A549 (cell line): ENCODE results near the gene TANK. TPM values are rescaled to one million over a fixed set of nuclear protein-coding genes. Genes with fewer than 3 reads are reported as not detected.

Experiments
- ATAC-seq, 2 experiments: fragments of 200-7000 bp in 1 of 2; fragments of >200 bp in 1 of 2; cut with Nextera tagmentation in 1 of 2; cut with Tn5 transposase in 1 of 2; 3 replicates each; pipeline versions ENCODE4 v1.8.0 to v1.9.1; 2018 to 2020; ENCODE audit warnings: mild to moderate bottlenecking in 1 of 2, moderate library complexity in 1 of 2
- CTCF ChIA-PET: fragments of 300-600 bp; sonication (Branson Sonifier 250); formaldehyde crosslinking; extraction: SDS; loops from one replicate; lab custom pipeline; 2021; ENCODE audit warnings: antibody characterized with exemption, inconsistent platforms; lab: Yijun Ruan, JAX
- POLR2A ChIA-PET: fragments of 350-600 bp; formaldehyde crosslinking; extraction: SDS; loops from one replicate; lab custom pipeline; 2021; ENCODE audit warnings: antibody characterized with exemption, inconsistent platforms; lab: Yijun Ruan, JAX
- DNase-seq, 2 experiments: peaks; one replicate each; pipeline versions ENCODE4 v3.0.0 to v3.0.0-alpha.2; 2011 to 2016; ENCODE audit warnings: low read depth in 1 of 2, low spot score in 1 of 2
- FAIRE-seq: peaks from 2 replicates; lab custom pipeline; 2011; peaks lifted over from hg19 to GRCh38; lab: Jason Lieb, UNC
- H3K27ac ChIP-seq, 2 experiments: fragments of >200 bp; sonication (Bioruptor Twin); formaldehyde crosslinking; 3 replicates each; pipeline ENCODE4 v1.5.1; 2016 to 2017
- H3K4me1 ChIP-seq: fragments of >200 bp; sonication (Bioruptor Twin); formaldehyde crosslinking; 3 replicates; pipeline ENCODE4 v1.6.1; 2016
- H3K4me2 ChIP-seq: fragments of >200 bp; sonication (Bioruptor Twin); formaldehyde crosslinking; 3 replicates; pipeline ENCODE4 v1.6.1; 2016
- H3K4me3 ChIP-seq: fragments of >200 bp; sonication (Bioruptor Twin); formaldehyde crosslinking; 3 replicates; pipeline ENCODE4 v1.5.1; 2016
- H3K9me3 ChIP-seq: fragments of >200 bp; sonication (Bioruptor Twin); formaldehyde crosslinking; 3 replicates; pipeline ENCODE4 v1.6.1; 2016
- ATOH8 ChIP-seq: fragments of 250-450 bp; sonication (Bioruptor Pico); IDR thresholded peaks from 2 replicates; pipeline ENCODE4 v1.5.0; 2020; ENCODE audit warnings: low read depth, mild to moderate bottlenecking, moderate library complexity
- BHLHE40 ChIP-seq: IDR thresholded peaks from 2 replicates; pipeline ENCODE4 v1.6.1; 2012; ENCODE audit warnings: low read depth, low read length, inconsistent platforms
- CBX2 ChIP-seq: fragments of 200-600 bp; sonication (generic); IDR thresholded peaks from 2 replicates; pipeline ENCODE4 v1.6.1; 2016; ENCODE audit warnings: low read depth, mild to moderate bottlenecking, borderline replicate concordance
- CBX8 ChIP-seq: fragments of 200-600 bp; sonication (generic); IDR thresholded peaks from 2 replicates; pipeline ENCODE4 v1.6.1; 2016
- CEBPB ChIP-seq, 2 experiments: fragments of >200 bp in 1 of 2; sonication (Bioruptor Twin) in 1 of 2; formaldehyde crosslinking in 1 of 2; IDR thresholded peaks; 2 replicates each; pipeline ENCODE4 v1.6.1; 2012 to 2016
- CHD2 ChIP-seq: fragments of 150-350 bp; IDR thresholded peaks from 2 replicates; pipeline ENCODE4 v1.6.1; 2014; ENCODE audit warnings: low read length; ENCODE audit not compliant: partially characterized antibody
- E2F6 ChIP-seq: IDR thresholded peaks from 2 replicates; pipeline ENCODE4 v1.6.1; 2012; ENCODE audit warnings: low read depth, borderline replicate concordance
- EHMT2 ChIP-seq: fragments of 200-600 bp; sonication (generic); IDR thresholded peaks from 2 replicates; pipeline ENCODE4 v1.6.1; 2016; ENCODE audit warnings: antibody characterized with exemption, low read depth, mild to moderate bottlenecking, moderate library complexity
- EP300 ChIP-seq, 2 experiments: fragments of >200 bp; sonication (Bioruptor Twin); formaldehyde crosslinking; IDR thresholded peaks; 2 replicates in 1 of 2; 3 replicates in 1 of 2; pipeline ENCODE4 v1.6.1; 2016 to 2017
- ESRRA ChIP-seq: fragments of 150-350 bp; IDR thresholded peaks from 2 replicates; pipeline ENCODE4 v1.6.1; 2014; ENCODE audit warnings: mild to moderate bottlenecking, low read length, borderline replicate concordance
- HES2 ChIP-seq: fragments of >200 bp; sonication (Bioruptor Twin); formaldehyde crosslinking; IDR thresholded peaks from 2 replicates; pipeline ENCODE4 v1.6.1; 2016
- JUN ChIP-seq, 2 experiments: fragments of >200 bp; sonication (Bioruptor Twin); formaldehyde crosslinking; IDR thresholded peaks; 2 replicates in 1 of 2; 3 replicates in 1 of 2; pipeline ENCODE4 v1.6.1; 2016 to 2017
- KDM1A ChIP-seq: fragments of 200-600 bp; sonication (generic); IDR thresholded peaks from 2 replicates; pipeline ENCODE4 v1.6.1; 2016; ENCODE audit warnings: low read depth, mild to moderate bottlenecking
- MYC ChIP-seq: IDR thresholded peaks from 2 replicates; pipeline ENCODE4 v1.6.1; 2012; ENCODE audit warnings: mild to moderate bottlenecking, inconsistent platforms, low read length, improper control_type of control experiment, borderline replicate concordance
- NPAS2 ChIP-seq: fragments of 250-450 bp; sonication (Bioruptor Pico); IDR thresholded peaks from 2 replicates; pipeline ENCODE4 v1.8.0; 2022; ENCODE audit warnings: mild to moderate bottlenecking, moderate library complexity, borderline replicate concordance
- RCOR1 ChIP-seq: fragments of 150-350 bp; IDR thresholded peaks from 2 replicates; pipeline ENCODE4 v1.6.1; 2014; ENCODE audit warnings: antibody characterized with exemption, low read length, low read depth
- REST ChIP-seq: fragments of 200-600 bp; sonication (generic); IDR thresholded peaks from 2 replicates; pipeline ENCODE4 v1.6.1; 2016; ENCODE audit warnings: antibody characterized with exemption, mild to moderate bottlenecking, moderate library complexity
- SMC3 ChIP-seq: fragments of >200 bp; sonication (Bioruptor Twin); formaldehyde crosslinking; IDR thresholded peaks from 3 replicates; pipeline ENCODE4 v1.6.1; 2018; ENCODE audit warnings: inconsistent platforms
- ZC3H11A ChIP-seq: fragments of 450-650 bp; IDR thresholded peaks from 2 replicates; pipeline ENCODE4 v1.6.1; 2014; ENCODE audit warnings: antibody characterized with exemption, mild to moderate bottlenecking
- ZFP36 ChIP-seq: fragments of 450-650 bp; IDR thresholded peaks from 2 replicates; pipeline ENCODE4 v1.6.1; 2014; ENCODE audit warnings: borderline replicate concordance; ENCODE audit not compliant: partially characterized antibody
- ZNF302 ChIP-seq: fragments of 250-450 bp; sonication (Bioruptor Pico); IDR thresholded peaks from 2 replicates; pipeline ENCODE4 v1.9.0; 2021; ENCODE audit warnings: inconsistent platforms, mild to moderate bottlenecking, moderate library complexity
- ZSCAN20 ChIP-seq: fragments of 250-450 bp; sonication (Bioruptor Pico); IDR thresholded peaks from 2 replicates; pipeline ENCODE4 v1.8.0; 2022; ENCODE audit warnings: mild to moderate bottlenecking, moderate library complexity
- WGBS: methylation state at CpG from one replicate; pipeline ENCODE4 v1.1.6; 2017; ENCODE audit errors: missing lambda C conversion rate; 5-methylcytosine and 5-hydroxymethylcytosine counted together
- polyA plus RNA-seq, 4 experiments: library from polyadenylated mRNA; depleted of rRNA in 3 of 4; stranded (reverse); fragments of >200 nt; fragmentation: RNase III in 1 of 4; extraction: RNeasy Plus Mini Kit Qiagen cat#74134 plus additional on column Dnase treatment in 1 of 4; gene quantifications; 2 replicates in 3 of 4; 3 replicates in 1 of 4; pipeline ENCODE4 v1.2.3, GENCODE V29; 2011 to 2017

TANK gene
- polyA plus RNA-seq, 2 of the 4 experiments (the other 2 are of a cell fraction) = 59.6 to 76.3 TPM

- peak overlapping the region; percentile 82 to 88 for H3K27ac ChIP-seq
- H3K4me3 ChIP-seq = peak overlapping the region; percentile 16
- FAIRE-seq (peak; percentile 39), ATAC-seq (peak; percentile 64 to 77), DNase-seq (peak in 1 of 2 experiments; percentile 76)
- ChIA-PET CTCF (interaction anchor here (1.8 kb wide), 1 partner anchor 95 kb away, joined by 5 read pairs; no protein-coding TSS in a partner anchor), POLR2A (interaction anchor here (1.2 kb wide), 1 partner anchor 23 kb away, joined by 3 read pairs; the partner anchor contains the start of gene TANK)
- TF ChIP-seq ZSCAN20 (CRISPR knock-in tag) (no peak), JUN (IDR thresholded peaks at IDR 0.05) (0 out of 5 replicates have a peak, but pooled peaks of 1 of the 2 experiments have one; percentile 30)
- H3K9me3 ChIP-seq = no peaks in the 10 kb centered on the region
- peaks cover 64% of the 10 kb centered on the region for H3K4me1 ChIP-seq
- peak overlapping the region; percentile 79 for H3K4me2 ChIP-seq
- 7% methylated on average over 4 of the region's 4 CpGs for WGBS
Measured at GRCh38 chr2:161136696-161137324, 23.4 kb upstream of the TANK start.

GRCh38 chr2:161138429-161138828 is 21.8 kb upstream of the TANK start:
- H3K4me3 ChIP-seq = 0 out of 3 replicates have a peak overlapping the region, but pooled peaks have one; percentile 3
- no peak for FAIRE-seq
- peak overlapping the region; percentile 79 for H3K4me2 ChIP-seq
- no peak for TF ChIP-seq REST
- TF ChIP-seq HES2 = no peak
- no peak for TF ChIP-seq EHMT2
- TF ChIP-seq SMC3 = no peak
- TF ChIP-seq E2F6 = no peak
- TF ChIP-seq KDM1A = no peak
- TF ChIP-seq ZFP36 = no peak
- TF ChIP-seq EP300 (IDR thresholded peaks at IDR 0.05) = no peak
- no peak for TF ChIP-seq ZNF302 (CRISPR knock-in tag)
- TF ChIP-seq CEBPB (IDR thresholded peaks at IDR 0.05) = no peak
- no peak for TF ChIP-seq ZC3H11A
- no peak for TF ChIP-seq CBX2
- no peak for TF ChIP-seq CBX8
- TF ChIP-seq NPAS2 (CRISPR knock-in tag) = no peak
- no peak for TF ChIP-seq RCOR1
- no peak for TF ChIP-seq BHLHE40
- no peak for TF ChIP-seq CHD2
- TF ChIP-seq MYC = no peak
- no peak for TF ChIP-seq ATOH8 (CRISPR knock-in tag)
- no peak for TF ChIP-seq ESRRA
- CTCF ChIA-PET = interaction anchor here (0.5 to 1.1 kb wide), 2 partner anchors 18 to 41 kb away, joined by 5 to 6 read pairs; no protein-coding TSS in a partner anchor
- H3K27ac ChIP-seq = peak overlapping the region in 1 of 2 experiments; percentile 70; a peak in 3 of 6 replicates
- peaks cover 64% of the 10 kb centered on the region for H3K4me1 ChIP-seq
- POLR2A ChIA-PET = no interaction called here
- 70% methylated on average over 2 of the region's 2 CpGs for WGBS
- H3K9me3 ChIP-seq = no peaks in the 10 kb centered on the region
- ATAC-seq = peak in 1 of 2 experiments; percentile 8; a peak in 1 of 6 replicates
- DNase-seq = no peak
